OCI-M2 (cell line): ENCODE data around the gene IQSEC2.

Source experiments
- DNase-seq: peaks from one replicate; lab custom pipeline; 2025; ENCODE audit not compliant: unreplicated experiment; lab: John Stamatoyannopoulos, UW

Gene IQSEC2

DNA sequence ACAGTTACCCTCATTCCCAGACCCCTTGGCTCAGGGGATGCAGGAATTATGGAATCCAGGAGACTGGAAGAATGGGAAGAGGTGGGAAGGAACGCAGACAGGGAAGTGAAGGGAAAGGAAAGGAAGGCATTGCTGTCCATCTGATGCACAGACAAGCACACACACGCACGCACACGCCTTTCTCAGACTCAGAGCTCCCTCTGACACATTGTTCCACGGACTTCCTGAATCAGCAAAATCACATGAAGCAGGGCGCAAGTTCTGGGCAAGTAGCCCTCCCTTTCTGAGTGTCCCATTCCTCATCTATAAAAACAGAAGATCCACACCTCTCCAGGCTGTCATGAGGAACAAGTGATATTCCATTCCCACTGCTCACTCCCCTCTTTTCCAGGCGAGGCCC is 13.2 kb downstream of the IQSEC2 start:
- DNase-seq, result no peak

DNA sequence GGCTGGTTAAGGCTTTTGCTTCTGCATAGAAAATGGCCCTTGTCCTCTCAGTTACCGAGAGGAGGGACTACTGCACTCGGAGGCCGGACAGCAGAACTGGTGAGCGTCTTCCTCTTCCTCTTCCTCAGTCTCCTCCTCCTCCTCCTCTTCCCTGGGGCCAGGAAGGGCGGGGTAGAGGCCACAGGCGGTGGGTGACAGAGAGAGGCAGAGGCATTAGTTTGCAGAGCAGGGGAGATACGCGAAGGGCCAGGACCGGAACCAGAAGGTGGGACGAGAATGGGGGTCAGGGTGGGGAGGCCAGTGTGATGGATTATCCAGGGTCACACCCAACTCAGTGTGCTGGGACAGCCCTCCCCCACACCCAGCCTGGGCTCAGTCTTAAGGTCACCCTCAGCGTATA is 14.5 kb downstream of the IQSEC2 start:
- no peak for DNase-seq

DNA sequence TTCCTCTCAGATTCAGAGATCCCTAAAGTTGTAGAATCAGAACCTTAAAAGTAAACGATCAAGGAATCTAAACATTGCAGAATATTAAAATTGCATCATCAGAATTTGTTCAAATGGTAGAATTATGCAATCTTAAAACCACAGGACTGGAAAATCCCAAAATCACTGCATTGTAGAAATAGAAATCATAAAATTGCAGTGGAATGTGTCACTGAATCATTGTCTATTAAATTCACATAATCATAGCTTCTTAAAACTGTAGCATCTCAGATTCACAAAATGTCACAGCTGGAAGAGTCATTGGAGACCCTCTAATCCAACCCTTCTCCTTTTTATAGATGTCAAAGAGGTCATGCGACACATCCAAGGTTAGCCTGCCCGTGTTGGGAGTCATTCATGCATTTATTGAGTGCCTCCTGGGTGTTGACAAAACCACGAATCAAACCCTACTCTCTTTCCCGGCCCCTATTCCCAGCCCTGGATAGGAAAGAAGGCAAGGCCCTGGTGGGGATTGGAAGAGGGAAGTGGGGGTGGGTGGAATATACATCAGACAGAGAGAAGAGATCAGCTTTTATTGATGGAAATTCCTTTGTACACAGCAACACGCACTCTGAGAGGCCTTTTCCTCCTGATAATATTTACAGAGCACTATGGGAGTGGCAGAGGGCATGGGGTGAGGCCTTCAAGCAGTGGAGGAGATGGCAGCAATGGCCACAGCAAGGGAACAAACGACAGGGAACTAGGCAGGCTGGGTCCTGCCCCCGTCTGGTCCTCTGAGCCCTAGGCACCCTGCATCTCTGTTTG is 15.4 kb downstream of the IQSEC2 start:
- DNase-seq, result no peak

DNA sequence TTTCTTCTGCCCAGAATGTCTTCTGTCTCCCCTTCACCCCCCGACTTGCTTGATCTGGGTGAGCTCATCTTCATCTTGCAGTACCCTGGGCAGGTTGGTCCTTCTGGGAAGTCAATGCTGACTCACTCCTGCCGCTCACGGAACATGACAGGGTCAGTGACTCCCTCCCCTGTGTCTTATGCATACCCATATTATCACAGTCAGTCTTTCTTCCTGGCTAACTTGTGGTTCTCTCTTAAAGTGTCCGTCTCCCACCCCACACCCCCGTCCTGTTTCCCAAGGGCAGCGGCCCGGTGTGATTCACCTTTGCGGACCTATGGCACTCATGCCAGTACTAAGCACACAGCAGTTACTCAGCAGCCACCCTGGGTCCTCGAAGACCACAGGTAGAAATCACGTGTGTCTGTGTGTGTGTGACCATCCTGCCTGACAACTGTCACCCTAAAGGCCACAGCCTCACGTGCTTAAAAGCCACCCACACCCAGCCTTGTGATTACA is 17.7 kb downstream of the IQSEC2 start:
- no peak for DNase-seq

DNA sequence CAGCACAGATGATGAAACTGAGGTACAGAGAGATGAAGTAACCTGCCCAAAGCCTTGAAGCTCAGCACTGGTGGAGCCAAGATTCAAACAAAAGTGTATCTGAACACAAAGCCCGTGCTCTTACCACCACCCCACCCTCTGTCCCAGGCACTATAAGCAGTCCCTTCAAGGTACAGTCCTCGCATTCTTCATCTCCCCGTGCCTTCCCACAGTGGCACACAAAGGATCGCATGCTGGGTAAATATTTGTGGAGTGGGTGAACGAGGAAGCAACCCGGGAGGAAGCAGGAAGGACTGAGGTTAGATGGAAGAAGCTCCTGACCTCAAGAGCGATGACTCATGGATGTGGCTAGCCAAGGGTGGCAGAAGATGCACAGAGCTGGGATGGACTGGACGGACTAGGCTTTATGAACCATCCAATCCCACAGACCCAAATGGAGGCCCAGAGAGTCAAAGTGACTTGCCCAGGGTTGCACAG is 18.4 kb downstream of the IQSEC2 start:
- no peak for DNase-seq

DNA sequence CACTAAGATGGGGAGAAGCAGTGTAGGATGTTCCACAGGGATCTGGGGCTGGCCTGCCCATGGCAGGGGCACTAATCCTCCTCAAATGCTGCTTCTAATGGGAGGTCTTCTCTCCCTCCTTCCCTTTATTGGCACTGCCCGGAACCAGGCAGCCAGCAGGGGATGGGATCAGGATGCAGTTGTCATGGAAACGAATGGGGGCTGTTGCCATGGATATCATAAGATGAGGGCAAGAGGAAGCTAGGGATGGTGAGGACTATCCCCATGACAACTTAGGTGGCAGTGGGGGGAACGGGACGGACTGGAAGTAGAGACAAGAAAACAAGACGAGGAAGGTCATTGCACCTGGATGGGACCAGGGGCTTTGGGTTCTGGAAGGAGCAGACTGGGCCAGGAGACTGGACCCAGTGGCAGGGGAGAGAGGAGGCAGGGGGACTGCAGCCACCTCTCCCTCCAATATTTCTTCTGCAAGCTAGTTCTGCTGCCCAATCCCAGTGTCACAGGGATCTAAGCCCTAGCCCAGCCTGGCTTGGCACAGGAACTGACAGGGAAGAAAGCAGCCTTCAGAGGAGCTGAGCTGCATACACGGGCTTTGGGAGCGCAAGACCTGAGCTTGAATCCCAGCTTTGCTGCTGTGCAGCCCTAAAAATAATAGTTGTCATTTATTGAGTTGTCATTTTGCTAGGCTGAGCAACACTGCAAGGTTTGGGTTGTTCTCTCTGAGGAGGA is 19.0 kb downstream of the IQSEC2 start:
- no peak for DNase-seq

DNA sequence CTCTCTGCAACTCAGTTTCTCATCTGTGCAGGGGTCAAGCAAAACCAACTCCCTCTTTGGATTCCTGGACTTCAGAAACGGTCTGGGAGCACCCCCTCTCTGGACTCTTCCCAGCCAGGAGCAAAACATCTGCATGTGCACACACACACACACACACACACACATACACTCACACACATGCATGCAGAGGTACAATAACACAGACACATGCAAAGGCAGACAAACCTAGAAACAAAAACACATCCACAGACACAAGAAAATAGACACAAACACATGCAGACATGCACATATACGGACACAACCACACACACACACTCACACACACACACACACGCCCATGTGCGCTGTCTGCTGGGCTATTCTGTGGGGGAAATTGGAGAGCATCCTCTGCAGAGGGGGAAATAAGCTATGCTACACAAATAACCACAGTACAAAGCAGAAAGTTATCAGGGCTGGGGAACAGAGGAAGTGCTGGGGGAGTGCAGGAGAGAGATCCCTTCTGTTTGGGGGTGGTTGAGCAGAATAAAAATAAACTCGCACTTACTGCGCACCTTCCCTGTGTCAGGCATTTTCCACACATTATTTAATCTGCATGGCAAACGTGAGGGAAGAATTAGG is 19.9 kb downstream of the IQSEC2 start:
- no peak for DNase-seq

DNA sequence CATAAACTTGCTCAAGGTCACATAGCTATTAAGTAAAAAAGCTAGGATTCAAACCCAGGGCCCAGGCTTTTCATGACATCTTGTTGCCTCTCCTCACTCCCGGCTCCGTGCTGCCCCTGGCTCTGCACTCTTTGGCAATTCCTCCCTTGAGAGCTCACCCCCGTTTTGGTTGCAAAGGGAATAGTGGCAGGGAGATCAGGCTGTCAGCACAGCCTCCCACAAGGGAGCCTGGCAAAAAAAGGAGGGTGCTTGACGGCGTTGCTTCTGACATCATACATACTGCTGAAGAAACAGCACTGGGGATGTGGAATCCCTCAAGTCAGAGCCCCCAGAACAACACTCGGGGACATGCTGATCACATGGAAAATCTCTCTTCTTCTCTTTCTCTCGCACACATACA is 20.5 kb downstream of the IQSEC2 start:
- DNase-seq, result no peak

DNA sequence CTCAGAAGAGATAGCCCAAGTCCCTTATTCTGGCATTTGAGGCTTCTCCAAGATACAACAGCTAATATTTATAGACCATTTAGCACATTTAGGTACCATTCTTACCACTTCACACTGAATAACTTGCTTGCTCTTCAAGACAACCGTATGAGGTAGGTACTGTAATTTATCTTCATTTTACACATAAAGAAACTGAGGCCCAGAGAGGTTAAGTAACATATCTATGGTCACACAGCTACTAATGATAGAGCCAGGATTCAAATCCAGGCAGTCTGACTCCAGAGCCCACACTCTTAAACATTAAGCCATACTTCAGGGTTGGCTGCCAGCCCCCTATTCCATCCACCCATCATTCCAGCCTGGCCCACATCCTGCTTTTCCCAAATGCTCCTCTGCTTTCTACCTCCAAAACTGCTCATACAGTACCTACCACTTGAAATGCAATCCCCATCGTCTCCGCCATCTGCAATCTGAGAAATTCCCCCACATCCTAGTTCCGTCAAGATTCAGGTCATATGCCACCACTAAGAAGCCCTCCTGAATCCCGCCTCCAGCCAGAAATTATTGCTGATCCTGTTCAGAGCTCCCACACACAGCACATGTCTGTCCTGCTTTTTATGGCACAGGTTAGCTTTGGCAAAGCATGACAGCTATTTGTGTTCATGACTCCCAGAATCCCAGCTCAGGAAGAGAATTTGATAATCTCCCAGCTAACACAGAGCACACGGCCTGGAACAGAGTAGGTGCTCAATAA is 23.5 kb downstream of the IQSEC2 start:
- DNase-seq, result no peak

DNA sequence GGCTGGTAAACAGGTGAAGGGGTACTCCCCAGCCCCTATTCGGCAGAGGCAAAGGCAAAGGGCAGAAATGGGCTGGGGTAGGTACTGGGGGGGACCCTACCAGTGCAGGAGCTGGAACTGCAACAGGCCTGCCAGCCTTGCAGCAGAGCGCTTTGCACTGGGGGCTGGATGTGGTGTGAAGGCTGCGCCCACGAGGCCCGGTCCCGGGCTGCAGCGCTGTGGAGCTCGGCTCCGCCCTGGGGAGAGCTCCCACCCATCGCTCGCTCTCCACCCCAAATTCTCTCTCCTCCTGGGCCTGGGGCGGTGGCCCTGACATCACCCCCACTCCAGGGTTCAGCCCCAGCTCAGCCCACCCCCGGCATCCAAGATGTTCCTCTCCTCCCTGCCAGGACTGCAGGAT is 24.2 kb downstream of the IQSEC2 start:
- DNase-seq, result no peak

DNA sequence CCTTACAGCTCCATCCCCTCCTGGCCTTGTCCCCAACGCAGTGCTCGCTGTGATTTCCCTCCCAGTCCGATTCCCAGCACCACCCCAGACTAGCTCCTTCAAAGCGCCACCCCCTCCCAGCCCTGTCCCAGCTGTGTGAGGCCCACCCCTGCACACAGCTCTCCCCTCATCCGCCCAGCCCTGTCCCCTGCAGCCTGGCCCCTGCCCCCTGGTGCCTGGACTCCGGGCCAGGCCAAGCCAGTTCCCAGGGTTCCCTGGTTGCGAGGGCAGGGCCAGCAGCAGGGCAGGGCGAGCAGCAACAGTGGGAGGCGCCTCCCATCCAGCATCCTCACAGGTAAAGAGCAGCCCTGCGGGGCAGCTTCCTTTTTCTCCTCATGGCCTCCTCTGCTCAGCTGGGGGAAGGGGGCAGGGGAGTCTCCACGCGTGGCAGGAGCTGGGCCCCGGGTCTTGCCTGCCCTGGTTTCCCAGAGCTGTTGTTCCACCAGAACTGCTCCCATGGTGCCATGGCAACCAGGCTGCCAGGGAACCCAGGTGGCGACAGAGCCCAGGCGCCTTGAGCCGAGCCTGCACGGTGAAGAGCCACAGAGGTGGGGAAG is 24.8 kb downstream of the IQSEC2 start:
- DNase-seq, result no peak

DNA sequence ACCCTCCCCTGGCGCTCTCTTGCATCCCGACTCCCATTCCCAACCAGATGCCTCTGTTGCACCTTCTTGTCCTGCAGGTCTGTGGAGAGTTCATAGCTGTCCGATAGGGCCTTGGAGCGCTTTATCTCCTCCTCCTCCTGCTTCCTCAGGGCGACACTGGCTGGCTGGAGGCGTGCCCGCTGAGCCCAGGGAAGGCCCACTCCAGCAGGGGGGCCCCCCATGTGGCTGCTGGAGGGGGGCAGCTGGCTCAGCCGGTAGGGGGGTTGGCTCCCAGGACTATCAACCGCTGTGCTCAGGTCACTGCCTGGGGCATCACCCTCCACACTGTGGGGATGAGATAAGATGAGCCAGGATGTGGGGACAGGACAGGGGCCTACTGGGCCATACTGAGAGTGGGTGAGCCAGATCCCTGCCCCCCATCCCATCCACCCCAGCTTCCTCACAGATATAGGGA is 25.6 kb downstream of the IQSEC2 start:
- DNase-seq, result peak; percentile 60

DNA sequence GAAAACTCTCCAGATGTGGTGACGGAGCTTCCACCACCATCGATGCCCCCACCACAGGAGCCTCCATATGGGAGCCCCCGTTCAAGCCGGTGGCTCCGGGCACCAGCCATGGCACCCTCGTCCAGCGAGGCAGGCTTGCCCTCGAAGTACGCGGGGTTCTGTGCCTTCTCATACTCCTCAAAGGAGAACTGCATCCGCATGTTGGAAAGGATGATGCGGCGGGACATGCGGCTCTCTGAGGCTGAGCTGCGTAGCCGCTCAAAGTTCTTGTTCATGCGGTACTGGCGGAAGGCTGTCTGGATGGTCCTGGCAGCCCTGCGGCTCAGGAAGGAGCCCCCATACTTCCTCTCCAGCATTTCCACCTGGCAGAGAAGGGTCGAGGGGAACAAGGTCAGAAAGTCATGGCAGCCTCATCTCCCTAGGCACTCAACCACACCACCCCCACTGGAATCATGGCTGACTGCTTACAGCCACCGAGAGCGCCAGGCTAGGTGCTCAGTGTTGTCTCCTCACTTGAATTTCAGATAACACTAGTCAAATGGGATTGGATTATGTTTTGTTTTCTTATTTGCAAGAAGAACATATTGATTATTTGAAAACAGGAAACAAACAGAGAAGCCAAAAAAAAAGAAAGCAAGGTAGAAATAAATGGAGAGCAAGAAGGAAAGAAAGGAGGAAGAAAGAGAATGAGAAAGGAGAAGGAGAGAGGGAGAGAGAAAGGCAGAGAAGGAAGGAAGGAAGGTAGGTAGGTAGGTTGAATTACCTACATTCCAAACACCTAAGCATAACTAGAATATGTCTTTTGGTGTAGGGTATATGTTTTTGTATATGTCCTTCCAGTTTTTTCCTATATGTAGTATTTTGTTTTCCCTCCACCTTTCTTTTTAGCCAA is 26.6 kb downstream of the IQSEC2 start:
- no peak for DNase-seq

DNA sequence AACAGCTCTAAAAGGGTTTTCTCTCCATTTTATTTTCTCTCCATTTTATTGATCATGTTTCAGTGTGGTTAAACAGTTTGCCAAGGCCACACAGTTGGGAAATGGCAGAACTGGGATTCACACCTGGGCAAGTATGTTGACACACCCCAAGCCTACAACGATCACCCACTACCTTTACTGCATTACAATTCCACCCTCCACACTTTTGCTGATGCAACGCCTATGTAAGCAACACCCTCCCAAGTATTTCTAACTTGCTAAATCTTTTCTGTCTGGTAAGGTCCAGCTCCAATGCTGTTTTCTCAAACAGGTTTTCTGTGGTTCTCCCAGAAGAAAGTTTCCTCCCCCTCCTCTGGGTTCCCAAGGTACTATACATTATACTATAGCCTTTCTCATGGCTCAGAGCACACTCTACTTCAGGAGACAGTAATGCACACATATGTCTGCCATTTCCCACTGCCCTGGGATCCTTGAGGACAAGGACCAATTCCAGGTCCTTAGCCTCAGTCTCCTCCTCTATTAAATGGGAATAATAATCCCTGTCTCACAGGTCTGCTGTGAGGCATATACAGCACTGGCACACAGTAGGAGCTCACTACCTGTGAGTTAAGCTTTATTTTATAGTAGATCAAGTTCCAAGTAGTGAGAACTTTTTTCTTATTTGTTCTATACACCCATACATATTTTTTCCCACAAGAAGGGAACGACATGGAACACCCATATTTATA is 27.9 kb downstream of the IQSEC2 start:
- no peak for DNase-seq

DNA sequence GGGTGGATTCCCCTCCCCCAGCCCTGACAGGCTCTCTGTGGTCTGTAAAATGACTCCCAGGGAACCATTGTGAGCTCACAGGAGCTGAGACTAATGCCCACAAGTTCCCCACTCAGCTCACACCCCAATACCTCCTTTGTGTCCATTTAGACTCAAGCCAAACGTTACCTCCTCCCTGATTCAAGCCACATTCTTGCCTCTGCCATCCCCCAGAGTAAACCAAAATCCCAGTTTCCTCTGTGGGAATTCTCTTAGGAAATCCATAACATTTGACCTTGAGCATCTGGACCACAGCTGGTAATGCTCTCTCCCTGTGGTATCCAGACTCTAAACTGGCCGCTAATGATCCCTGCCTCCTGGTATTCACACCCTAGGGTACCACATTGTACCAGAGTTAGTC is 30.1 kb downstream of the IQSEC2 start:
- DNase-seq, result no peak

DNA sequence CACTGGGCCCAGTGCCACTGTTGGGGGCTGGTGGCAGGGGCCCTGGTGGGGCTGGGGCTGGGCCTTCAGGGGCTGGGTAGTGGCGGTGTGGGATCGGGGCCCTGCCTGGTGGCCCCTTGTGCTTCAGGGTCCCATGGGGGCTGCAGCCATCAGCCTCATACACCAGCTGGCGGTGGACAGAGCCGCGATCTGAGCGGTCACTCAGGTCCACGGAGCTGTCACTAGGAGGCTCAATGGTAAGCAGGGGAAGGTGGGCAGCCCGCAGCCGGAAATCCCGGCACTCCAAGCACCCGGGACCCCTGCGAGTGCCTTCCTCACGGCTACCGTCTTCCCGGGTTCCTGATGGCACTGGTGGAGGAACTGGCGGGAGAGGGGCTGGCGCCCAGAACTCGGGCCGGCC is 30.8 kb downstream of the IQSEC2 start:
- no peak for DNase-seq

DNA sequence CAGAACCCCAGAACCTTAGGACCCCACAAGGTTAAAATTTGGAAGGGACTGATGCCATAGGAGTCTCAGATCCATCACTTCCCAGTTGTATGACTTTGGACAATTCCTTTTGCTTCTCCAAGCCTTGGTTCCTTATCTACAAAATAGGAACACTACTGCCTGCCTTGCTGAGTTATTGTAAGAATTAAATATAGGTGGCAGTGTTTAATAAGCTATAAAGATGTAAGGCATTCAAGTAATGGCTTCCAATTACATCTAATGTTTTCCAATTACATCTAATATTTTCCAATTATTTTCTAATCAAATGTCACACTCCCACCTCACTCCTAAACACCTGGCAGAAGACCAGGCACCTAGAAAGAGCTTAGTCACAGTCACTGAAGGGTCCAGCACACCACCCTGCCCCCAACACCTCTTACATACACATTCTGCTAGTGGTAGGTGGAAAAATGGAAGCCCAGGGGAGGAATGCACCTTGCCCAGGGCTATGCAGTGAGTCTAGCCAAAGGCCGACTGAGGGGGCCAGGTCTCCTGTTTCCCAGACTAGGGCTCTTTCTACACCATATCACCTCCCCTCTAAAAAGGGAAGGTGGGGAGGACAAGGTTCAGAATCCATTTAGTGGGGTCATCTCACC is 31.9 kb downstream of the IQSEC2 start:
- DNase-seq, result no peak

DNA sequence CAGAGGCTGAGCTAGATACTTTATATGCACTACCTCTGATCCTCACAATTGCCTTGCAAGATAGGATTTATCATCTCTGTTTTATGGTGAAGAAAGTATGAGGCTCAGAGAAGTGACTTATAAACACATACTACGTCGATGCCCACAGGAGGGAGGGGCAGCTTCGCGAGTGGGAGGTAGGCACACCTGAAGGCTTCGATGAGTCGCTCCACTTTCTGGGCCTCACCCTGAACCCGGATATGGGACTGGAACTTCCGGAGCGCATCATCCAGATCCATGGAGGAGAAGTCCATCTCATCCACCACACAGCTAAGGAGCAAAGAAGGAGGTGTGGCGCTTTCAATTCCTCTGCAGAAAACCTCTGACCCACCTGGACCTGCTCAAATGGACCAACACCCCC is 33.5 kb downstream of the IQSEC2 start:
- no peak for DNase-seq

DNA sequence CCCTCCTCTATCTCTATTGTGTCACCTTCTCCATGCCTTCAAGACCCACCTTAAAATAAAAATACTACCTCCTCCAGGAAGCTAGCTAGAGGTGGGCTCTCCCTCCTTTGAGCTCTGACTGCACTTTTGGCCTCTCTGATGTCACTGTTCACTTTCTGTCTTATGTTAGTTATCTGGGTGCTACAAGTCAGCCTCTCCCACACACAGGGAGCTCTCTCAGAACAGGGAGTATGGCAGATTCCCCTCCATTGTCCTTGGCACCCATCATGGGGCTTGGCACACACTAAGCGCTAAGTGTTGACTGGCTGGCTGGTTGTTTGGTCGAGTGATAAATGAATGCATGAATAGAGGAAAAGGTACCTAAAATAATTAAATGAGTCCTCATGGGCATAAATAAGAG is 35.2 kb downstream of the IQSEC2 start:
- DNase-seq, result no peak
